ENCODE measurements around the gene HCFC1R1.

The HCFC1R1 gene

DNA sequence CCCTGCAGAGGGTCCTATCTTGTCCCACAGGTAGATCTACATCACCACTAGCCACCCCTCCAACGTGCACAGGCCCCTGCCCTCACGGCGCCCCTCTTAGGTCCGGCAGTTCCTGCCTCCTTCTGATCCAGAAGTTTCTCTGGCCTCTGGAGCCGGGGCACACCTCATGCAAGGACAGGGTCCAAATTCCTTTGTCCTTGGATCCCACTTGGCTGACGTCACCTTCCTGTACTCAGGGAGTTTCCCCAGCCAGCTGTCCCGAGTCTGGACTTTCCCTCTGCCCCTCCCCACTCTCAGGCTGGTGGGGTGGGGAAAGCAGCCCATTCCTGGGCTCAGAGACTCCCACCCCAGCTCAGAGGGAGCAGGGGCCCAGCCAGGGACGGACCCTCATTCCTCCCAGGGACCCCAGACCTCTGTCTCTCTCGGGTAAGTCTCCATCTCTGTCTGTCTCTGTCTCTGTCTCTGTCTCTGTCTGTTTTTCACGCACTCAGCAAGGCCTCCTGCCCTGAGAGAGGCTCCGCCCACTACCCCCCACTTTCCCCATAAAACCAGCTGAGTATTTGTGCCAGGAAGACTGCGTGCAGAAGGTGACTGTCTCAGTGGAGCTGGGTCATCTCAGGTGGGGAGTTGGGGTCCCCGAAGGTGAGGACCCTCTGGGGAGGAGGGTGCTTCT lies 41.5 kb upstream of the HCFC1R1 start, which contains the start of gene IL32:
Gene IL32, plus strand, starts transcription at position 572 of the 673 bp plus-strand sequence. CDS start 172 bp downstream, outside the sequence.
- Histone ChIP-seq H3K27ac (ENCODE audit: low read depth, low read length) (peak within 1 kb of the TSS; percentile 46; the same call in 1 of the 2 replicates), H3K4me1 (ENCODE audit: control insufficient read depth, insufficient read depth, low read length) (peaks cover 24% of the 10 kb centered on the region), H3K36me3 (ENCODE audit: control insufficient read depth, insufficient read depth, low read length) (no peaks in the 10 kb centered on the region), H3K9me3 (ENCODE audit: control insufficient read depth, insufficient read depth, low read depth, low read length) (no peaks in the 10 kb centered on the region), H3K4me3 (ENCODE audit: low read depth, low read length) (peak within 1 kb of the TSS; percentile 8; the same call in 1 of the 2 replicates), H3K27me3 (ENCODE audit: control insufficient read depth, insufficient read depth, low read length) (no peaks in the 10 kb centered on the region), H3K9ac (ENCODE audit: low read length) (peak within 1 kb of the TSS; percentile 56)

GRCh38 chr16:3063625-3064386 lies 40.1 kb upstream of the HCFC1R1 start:
- Histone ChIP-seq H3K27ac (ENCODE audit: low read depth, low read length) (peak overlapping the region; percentile 4; the same call in 1 of the 2 replicates), H3K9ac (ENCODE audit: low read length) (peak overlapping the region; percentile 58), H3K4me3 (ENCODE audit: low read depth, low read length) (no peak overlapping the region), H3K27me3 (ENCODE audit: control insufficient read depth, insufficient read depth, low read length) (no peaks in the 10 kb centered on the region), H3K4me1 (ENCODE audit: control insufficient read depth, insufficient read depth, low read length) (peaks cover 30% of the 10 kb centered on the region), H3K36me3 (ENCODE audit: control insufficient read depth, insufficient read depth, low read length) (no peaks in the 10 kb centered on the region), H3K9me3 (ENCODE audit: control insufficient read depth, insufficient read depth, low read depth, low read length) (no peaks in the 10 kb centered on the region)

- H3K9me3 ChIP-seq (ENCODE audit: control insufficient read depth, insufficient read depth, low read depth, low read length) = no peaks in the 10 kb centered on the region
- no peaks in the 10 kb centered on the region for H3K36me3 ChIP-seq (ENCODE audit: control insufficient read depth, insufficient read depth, low read length)
- no peak overlapping the region for H3K27ac ChIP-seq (ENCODE audit: low read depth, low read length)
- H3K4me3 ChIP-seq (ENCODE audit: low read depth, low read length) = no peak overlapping the region
- peaks cover 6% of the 10 kb centered on the region for H3K27me3 ChIP-seq (ENCODE audit: control insufficient read depth, insufficient read depth, low read length)
- H3K4me1 ChIP-seq (ENCODE audit: control insufficient read depth, insufficient read depth, low read length) = peaks cover 30% of the 10 kb centered on the region
- no peak overlapping the region for H3K9ac ChIP-seq (ENCODE audit: low read length)
Measured at GRCh38 chr16:3062553-3062952, 38.8 kb upstream of the HCFC1R1 start.

DNA sequence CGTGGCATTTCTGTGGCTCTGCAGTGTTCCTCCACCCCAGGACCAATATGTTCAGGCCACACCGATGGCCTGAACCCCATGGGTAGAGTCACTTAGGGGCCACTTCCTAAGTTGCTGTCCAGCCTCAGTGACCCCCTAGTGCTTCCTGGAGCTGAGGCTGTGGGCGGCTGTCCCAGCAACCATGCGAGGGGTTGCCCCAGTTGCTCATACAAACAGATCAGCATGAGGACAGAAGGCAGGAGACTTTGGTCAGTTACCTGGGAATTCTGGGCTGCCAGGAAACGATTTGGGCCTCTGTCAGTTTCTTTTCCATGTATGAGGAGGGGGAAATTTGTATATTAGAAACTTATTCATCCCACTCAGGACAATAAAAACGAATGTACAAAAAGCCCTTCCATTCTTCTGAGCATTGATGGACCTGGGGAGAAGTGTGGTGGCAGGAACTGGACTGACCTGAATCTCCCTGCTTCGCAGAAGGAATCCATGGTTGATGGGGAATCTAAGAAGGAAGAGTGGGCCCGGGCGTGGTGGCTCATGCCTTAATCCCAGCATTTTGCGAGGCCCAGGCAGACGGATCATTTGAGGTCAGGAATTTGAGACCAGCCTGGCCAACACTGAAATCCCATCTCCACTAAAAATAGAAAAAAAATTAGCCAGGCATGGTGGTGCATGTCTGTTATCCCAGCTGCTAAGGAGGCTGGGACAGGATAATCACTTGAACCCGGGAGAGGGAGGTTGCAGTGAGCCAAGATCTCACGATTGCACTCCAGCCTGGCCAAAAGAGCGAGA lies 36.8 kb upstream of the HCFC1R1 start:
- Histone ChIP-seq H3K27me3 (ENCODE audit: control insufficient read depth, insufficient read depth, low read length) (peaks cover 8% of the 10 kb centered on the region), H3K9me3 (ENCODE audit: control insufficient read depth, insufficient read depth, low read depth, low read length) (no peaks in the 10 kb centered on the region), H3K4me3 (ENCODE audit: low read depth, low read length) (no peak overlapping the region), H3K9ac (ENCODE audit: low read length) (no peak overlapping the region), H3K36me3 (ENCODE audit: control insufficient read depth, insufficient read depth, low read length) (0 out of 2 replicates have a peak, but pooled peaks cover under 1% of the 10 kb centered on the region), H3K4me1 (ENCODE audit: control insufficient read depth, insufficient read depth, low read length) (peaks cover 22% of the 10 kb centered on the region), H3K27ac (ENCODE audit: low read depth, low read length) (no peak overlapping the region)

- peak overlapping the region; percentile 92 for H3K4me3 ChIP-seq (ENCODE audit: low read depth, low read length)
- H3K36me3 ChIP-seq (ENCODE audit: control insufficient read depth, insufficient read depth, low read length) = peaks cover 5% of the 10 kb centered on the region; the same call in 1 of the 2 replicates
- peak overlapping the region; percentile 80 for H3K9ac ChIP-seq (ENCODE audit: low read length)
- peaks cover 15% of the 10 kb centered on the region for H3K4me1 ChIP-seq (ENCODE audit: control insufficient read depth, insufficient read depth, low read length)
- H3K27ac ChIP-seq (ENCODE audit: low read depth, low read length) = peak overlapping the region; percentile 68; the same call in 1 of the 2 replicates
- H3K27me3 ChIP-seq (ENCODE audit: control insufficient read depth, insufficient read depth, low read length) = peaks cover 8% of the 10 kb centered on the region
- H3K9me3 ChIP-seq (ENCODE audit: control insufficient read depth, insufficient read depth, low read depth, low read length) = no peaks in the 10 kb centered on the region
Measured at GRCh38 chr16:3059723-3060242, 36.0 kb upstream of the HCFC1R1 start.

DNA sequence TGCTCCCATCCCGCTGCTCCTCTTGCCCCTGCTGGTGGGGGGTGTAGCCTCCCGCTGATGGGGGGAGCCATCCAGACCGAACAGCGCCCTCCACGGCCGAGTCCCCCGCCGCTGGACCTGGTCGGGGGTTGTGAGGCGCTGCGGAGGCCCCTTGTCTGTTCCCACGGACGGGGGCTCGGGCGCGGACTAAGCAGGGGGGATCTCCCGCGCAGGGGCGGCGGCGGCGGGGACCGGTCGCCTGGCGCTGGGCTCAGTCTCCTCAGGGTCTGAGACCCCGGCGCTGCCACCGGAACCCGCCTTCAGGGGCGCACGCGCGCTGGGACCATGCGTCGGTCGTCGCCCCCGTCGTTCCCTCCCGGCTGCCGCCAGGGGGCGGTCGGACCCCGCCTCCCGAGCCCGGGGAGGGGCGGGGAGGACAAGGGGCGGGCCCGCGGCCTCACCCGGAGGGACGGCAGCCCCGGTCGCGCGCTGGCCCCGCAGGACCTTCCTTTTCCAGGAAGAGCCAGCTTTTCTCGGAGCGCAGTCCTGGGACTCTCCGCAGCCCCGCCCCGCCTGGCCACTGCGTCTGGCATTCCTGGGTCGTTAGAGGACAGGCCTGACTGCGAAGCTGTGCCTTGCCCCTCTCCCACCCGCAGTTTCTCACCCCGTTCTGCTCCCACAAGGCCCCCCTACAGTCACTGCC lies 35.4 kb upstream of the HCFC1R1 start:
- peak overlapping the region; percentile 80 for H3K9ac ChIP-seq (ENCODE audit: low read length)
- H3K36me3 ChIP-seq (ENCODE audit: control insufficient read depth, insufficient read depth, low read length) = peaks cover 10% of the 10 kb centered on the region
- H3K27ac ChIP-seq (ENCODE audit: low read depth, low read length) = peak overlapping the region; percentile 68; the same call in 1 of the 2 replicates
- peaks cover 10% of the 10 kb centered on the region for H3K4me1 ChIP-seq (ENCODE audit: control insufficient read depth, insufficient read depth, low read length)
- peaks cover 8% of the 10 kb centered on the region for H3K27me3 ChIP-seq (ENCODE audit: control insufficient read depth, insufficient read depth, low read length)
- H3K9me3 ChIP-seq (ENCODE audit: control insufficient read depth, insufficient read depth, low read depth, low read length) = no peaks in the 10 kb centered on the region
- H3K4me3 ChIP-seq (ENCODE audit: low read depth, low read length) = peak overlapping the region; percentile 92

DNA sequence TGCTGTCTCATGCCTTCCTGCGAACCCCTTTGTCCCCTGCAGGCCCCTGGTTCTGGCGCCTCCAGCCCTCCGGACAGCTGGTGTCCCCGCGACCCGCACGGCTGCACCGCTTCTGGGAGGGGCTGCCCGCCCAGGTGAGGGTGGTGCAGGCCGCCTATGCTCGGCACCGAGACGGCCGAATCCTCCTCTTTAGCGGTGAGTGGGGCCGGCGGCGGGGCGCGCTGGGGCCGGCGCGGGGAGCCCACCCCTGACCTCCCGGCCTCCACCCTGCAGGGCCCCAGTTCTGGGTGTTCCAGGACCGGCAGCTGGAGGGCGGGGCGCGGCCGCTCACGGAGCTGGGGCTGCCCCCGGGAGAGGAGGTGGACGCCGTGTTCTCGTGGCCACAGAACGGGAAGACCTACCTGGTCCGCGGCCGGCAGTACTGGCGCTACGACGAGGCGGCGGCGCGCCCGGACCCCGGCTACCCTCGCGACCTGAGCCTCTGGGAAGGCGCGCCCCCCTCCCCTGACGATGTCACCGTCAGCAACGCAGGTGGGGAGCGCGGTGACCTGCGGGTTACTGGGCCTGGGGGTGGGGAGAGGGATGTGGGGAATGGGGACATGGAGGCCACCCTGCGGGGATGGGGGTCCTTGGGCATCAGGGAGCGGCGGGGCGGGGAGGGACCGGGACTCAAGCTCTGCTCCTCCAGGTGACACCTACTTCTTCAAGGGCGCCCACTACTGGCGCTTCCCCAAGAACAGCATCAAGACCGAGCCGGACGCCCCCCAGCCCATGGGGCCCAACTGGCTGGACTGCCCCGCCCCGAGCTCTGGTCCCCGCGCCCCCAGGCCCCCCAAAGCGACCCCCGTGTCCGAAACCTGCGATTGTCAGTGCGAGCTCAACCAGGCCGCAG lies 34.6 kb upstream of the HCFC1R1 start:
- peak overlapping the region; percentile 42; the same call in 1 of the 2 replicates for H3K27ac ChIP-seq (ENCODE audit: low read depth, low read length)
- H3K36me3 ChIP-seq (ENCODE audit: control insufficient read depth, insufficient read depth, low read length) = peaks cover 15% of the 10 kb centered on the region
- H3K9me3 ChIP-seq (ENCODE audit: control insufficient read depth, insufficient read depth, low read depth, low read length) = no peaks in the 10 kb centered on the region
- peaks cover 8% of the 10 kb centered on the region for H3K27me3 ChIP-seq (ENCODE audit: control insufficient read depth, insufficient read depth, low read length)
- H3K9ac ChIP-seq (ENCODE audit: low read length) = peak overlapping the region; percentile 68
- H3K4me3 ChIP-seq (ENCODE audit: low read depth, low read length) = peak overlapping the region; percentile 92
- H3K4me1 ChIP-seq (ENCODE audit: control insufficient read depth, insufficient read depth, low read length) = peaks cover 6% of the 10 kb centered on the region

DNA sequence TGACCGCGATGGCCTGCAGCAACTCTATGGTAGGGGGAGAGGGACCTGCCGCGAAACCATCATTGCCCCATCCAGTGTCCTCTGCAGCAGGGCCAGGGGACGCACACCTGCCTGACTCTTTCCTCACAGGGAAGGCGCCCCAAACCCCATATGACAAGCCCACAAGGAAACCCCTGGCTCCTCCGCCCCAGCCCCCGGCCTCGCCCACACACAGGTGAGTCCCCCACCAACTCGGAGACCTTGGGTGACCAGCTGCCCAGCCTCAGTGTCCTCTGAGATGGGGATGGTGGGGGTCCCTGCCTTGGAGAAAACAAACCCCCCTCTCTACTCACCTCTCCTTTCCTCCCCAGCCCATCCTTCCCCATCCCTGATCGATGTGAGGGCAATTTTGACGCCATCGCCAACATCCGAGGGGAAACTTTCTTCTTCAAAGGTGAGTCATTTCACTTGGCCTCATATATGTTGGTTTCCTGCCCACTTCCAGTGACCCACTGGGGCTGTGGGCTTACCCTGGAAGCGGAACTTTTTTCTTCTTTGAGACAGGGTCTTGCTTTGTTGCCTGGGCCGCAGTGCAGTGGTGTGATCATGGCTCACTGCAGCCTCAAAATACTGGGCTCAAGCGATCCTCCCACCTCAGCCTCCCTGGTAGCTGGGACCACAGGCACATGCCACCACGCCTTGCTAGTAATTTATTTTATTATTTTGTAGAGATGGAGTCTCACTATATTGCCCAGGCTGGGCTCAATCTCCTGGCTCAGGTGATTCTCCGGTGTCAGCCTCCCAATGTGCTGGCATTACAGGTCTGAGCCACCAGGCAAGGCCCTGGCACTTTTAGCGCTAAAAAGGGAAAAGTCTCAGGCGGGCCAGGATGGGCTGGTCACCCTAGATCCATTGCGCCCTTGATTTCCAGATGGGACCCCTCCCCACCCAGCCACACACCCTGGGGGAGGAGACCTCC lies 33.7 kb upstream of the HCFC1R1 start:
- H3K9me3 ChIP-seq (ENCODE audit: control insufficient read depth, insufficient read depth, low read depth, low read length) = no peaks in the 10 kb centered on the region
- no peak overlapping the region for H3K27ac ChIP-seq (ENCODE audit: low read depth, low read length)
- peaks cover 8% of the 10 kb centered on the region for H3K27me3 ChIP-seq (ENCODE audit: control insufficient read depth, insufficient read depth, low read length)
- peaks cover 6% of the 10 kb centered on the region for H3K4me1 ChIP-seq (ENCODE audit: control insufficient read depth, insufficient read depth, low read length)
- H3K4me3 ChIP-seq (ENCODE audit: low read depth, low read length) = peak overlapping the region; percentile 92
- H3K36me3 ChIP-seq (ENCODE audit: control insufficient read depth, insufficient read depth, low read length) = peaks cover 15% of the 10 kb centered on the region
- H3K9ac ChIP-seq (ENCODE audit: low read length) = no peak overlapping the region

Measured in HUES6 (cell line).